ENCODE data around the gene RAB6A. TPM values are rescaled to one million over a fixed set of nuclear protein-coding genes. Genes with fewer than 3 reads are reported as not detected.
"Not testable (repeated sequence)": the region's sequence is repeated elsewhere in the genome, so short reads cannot be mapped to it uniquely, and the experiment has no call there.

Gene RAB6A
- polyA plus RNA-seq, 3 donors: 128 to 141 (median 136) TPM

GRCh38 chr11:73729594-73730206 is 31.2 kb downstream of the RAB6A start:
- DNase-seq (ENCODE audit: low read depth in 3 of 3, low spot score in 2 of 3): no peak

GRCh38 chr11:73728000-73728399 is 32.9 kb downstream of the RAB6A start:
- no peak for DNase-seq (ENCODE audit: low read depth in 3 of 3, low spot score in 2 of 3)

- no peak for DNase-seq (ENCODE audit: low read depth in 3 of 3, low spot score in 2 of 3)
Measured at GRCh38 chr11:73726825-73727224, 34.0 kb downstream of the RAB6A start.

GRCh38 chr11:73717136-73717535 is 43.7 kb downstream of the RAB6A start:
- DNase-seq (ENCODE audit: low read depth in 3 of 3, low spot score in 2 of 3): no peak

GRCh38 chr11:73716153-73717056 is 44.5 kb downstream of the RAB6A start:
- no peak for DNase-seq (ENCODE audit: low read depth in 3 of 3, low spot score in 2 of 3)

DNA sequence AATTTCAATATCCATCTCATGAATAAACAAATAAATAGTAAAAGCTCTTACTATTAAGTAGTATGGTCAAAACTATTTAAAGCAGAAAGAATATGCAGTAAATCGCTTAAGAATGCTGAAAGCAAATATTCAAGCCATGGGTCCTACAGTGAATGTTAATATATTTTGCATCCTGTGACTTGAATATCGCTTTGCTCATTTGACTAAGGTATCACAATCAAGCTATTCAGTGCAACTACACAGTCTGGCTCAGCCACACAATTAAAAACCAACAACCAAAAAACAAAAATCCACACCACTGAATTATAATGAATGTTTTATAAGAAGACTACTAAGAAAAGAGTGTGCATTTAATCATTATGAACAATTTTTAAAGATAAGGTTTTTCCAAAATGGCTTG is 45.3 kb downstream of the RAB6A start:
- DNase-seq (ENCODE audit: low read depth in 3 of 3, low spot score in 2 of 3): no peak

GRCh38 chr11:73710964-73711363 is 49.9 kb downstream of the RAB6A start:
- DNase-seq (ENCODE audit: low read depth in 3 of 3, low spot score in 2 of 3): no peak

DNA sequence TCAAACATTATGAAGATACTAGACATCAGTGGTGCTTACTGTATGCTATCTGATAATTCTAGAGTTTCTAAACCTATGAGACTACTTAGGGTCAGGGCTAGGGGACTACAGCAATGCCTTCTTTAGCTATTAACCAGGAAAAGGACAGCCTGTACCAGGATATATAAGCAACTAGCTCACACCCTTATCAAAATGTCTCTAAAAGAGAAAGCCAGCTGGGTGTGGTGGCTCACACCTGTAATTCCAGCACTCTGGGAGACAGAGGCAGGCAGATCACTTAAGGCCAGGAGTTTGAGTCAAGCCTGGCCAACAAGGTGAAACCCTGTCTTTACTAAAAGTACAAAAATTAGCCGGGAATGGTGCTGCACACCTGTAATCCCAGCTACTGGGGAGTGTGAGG is 55.8 kb downstream of the RAB6A start:
- DNase-seq (ENCODE audit: low read depth in 3 of 3, low spot score in 2 of 3): no peak

DNA sequence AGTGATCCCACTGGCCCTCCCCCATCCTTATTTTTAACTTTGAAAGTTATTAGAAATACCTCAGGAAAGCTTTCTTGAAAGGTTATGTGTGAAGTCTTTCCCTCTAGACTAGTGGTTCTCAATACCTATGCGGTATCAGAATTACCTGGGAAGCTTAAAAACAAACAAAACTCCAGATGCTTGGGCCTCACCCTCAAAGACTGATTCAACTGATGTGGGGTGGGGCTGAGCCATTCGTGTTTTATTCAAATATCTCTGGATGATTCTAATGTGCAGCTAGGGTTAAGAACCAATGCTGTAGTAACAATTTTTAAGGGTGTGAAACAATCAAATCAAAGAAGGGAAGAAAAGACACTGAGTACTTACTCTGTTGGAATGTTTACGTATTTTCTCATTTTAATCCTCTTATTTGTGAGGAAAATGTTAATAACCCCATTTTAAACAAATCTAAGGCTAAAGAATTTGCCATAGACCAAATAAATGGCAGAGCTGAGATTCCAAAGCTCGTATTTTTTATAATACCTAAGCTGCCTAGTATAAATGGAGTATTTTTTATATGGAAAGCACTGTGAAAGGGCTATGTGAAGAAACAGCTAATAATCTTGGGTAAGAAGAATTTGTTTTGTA is 66.9 kb downstream of the RAB6A start:
- DNase-seq (ENCODE audit: low read depth in 3 of 3, low spot score in 2 of 3): no peak

DNA sequence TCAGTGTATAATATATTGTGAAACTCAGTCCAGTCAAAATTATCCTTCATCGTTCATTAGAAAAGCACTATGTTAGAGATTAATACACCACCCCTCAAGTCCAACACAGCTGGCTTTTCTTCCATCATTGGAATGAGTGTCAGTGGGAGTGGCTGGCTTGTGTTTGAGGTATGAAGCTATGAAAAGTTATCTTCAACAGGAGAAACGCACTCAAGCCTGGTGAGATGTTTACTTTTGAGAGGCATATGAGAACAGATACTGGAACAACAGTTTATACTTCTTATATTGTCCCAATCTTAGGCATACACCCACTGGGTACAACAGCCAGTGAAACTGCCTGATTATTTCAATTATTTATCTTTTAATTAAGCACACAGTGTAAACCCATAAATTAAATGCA is 80.2 kb downstream of the RAB6A start:
- DNase-seq (ENCODE audit: low read depth in 3 of 3, low spot score in 2 of 3): no peak

DNA sequence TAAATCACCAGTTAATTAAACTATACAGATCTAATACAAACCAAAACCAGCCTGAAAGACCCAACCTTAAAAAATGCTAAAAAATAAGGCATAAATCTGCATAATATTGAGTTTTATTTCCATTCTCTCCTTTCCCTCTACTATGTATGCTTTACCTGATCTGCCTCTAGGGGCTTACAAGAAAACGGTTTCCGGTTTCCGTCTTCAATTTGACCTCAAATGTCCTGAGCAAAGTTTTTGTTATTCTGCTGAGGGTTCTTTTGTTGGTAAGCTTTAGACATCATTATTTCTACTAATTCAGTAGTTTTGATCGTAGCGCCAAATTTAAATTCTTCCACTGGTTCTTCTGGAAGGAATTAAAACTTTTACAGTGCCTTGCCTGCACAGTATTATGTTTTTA is 84.3 kb downstream of the RAB6A start:
- DNase-seq (ENCODE audit: low read depth in 3 of 3, low spot score in 2 of 3): not testable (repeated sequence)

DNA sequence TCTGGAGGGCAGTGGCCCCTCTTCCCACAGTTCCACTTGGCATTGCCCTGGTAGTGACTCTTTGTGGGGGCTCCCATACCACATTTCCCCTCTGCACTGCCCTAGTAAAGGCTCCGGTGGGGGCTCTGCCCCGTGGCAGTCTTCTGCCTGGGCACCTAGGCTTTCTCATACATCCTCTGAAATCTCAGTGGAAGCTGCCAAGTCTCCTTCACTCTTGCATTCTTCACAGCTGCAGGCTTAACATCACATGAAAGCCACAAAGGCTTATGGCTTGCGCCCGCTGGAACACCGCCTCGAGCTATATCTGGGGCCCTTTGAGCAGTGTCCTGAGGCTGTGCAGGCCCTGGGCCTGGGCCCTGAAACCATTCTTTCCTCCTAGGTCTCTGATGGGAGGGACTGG is 89.2 kb downstream of the RAB6A start:
- DNase-seq (ENCODE audit: low read depth in 3 of 3, low spot score in 2 of 3): no peak

GRCh38 chr11:73670808-73671207 is 90.1 kb downstream of the RAB6A start:
- no peak for DNase-seq (ENCODE audit: low read depth in 3 of 3, low spot score in 2 of 3)

DNA sequence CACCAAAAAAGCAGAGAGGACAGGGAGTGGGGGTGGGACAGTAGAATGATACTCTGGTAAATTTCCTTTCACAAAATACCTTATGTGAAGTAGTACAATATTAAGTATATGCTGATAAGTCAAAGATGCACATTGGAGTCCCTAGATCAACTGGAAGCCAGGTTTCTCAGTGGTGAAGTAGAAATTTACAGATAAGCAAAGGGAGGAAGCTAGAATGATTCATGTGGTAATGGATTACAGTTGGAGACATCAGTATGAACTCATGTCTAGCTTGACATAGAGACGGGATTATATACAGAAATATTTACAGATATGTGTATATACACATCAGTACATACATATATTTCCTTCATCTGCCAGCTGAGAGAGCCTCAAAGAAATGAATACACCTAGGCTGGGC is 93.0 kb downstream of the RAB6A start:
- DNase-seq (ENCODE audit: low read depth in 3 of 3, low spot score in 2 of 3): no peak

- DNase-seq (ENCODE audit: low read depth in 3 of 3, low spot score in 2 of 3): no peak
Measured at GRCh38 chr11:73664877-73665276, 96.0 kb downstream of the RAB6A start.

- DNase-seq (ENCODE audit: low read depth in 3 of 3, low spot score in 2 of 3): no peak
Measured at GRCh38 chr11:73663604-73664495, 97.0 kb downstream of the RAB6A start.

GRCh38 chr11:73662445-73663157 is 98.3 kb downstream of the RAB6A start:
- no peak for DNase-seq (ENCODE audit: low read depth in 3 of 3, low spot score in 2 of 3)

DNA sequence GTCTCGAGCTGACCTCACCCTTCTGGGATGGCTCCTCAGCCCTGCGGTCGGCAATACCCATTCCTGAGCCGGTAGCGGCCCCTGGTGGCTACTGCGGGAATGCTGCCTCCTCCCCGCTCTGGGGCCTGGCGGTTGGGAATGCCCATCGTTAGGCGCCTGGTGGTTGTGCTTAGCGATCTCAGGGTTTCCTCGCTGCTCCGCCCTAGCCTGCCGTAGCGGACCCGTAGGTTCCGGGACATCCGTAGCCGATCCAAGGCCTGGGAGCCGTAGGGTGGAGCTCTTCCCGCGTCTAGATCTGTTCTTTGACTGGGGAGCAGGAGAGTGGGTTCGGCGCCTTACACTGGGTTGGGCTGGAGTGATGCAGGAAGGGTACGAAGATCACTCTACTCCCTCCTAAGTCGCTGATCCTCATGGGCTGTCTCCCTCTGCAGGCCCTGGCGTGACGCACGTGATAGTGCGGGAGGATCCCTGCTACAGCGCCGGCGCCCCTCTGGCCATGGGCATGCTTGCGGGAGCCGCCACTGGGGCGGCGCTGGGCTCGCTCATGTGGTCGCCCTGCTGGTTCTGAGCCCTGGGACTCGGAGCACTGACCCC is 99.7 kb downstream of the RAB6A start:
- DNase-seq (ENCODE audit: low read depth in 3 of 3, low spot score in 2 of 3): peak; percentile 67 to 79 (median 76)

- DNase-seq (ENCODE audit: low read depth in 3 of 3, low spot score in 2 of 3): no peak
Measured at GRCh38 chr11:73660497-73661034, 100.3 kb downstream of the RAB6A start.
